GM19025 (cell line): ENCODE data around the gene ZNF536.

Experiments used
- ATAC-seq: cut with Tn5 transposase; IDR thresholded peaks from one replicate; pipeline ENCODE4 v1.9.1; 2021; ENCODE audit warnings: mild to moderate bottlenecking, low read depth, moderate library complexity; ENCODE audit not compliant: unreplicated experiment

Gene ZNF536

DNA sequence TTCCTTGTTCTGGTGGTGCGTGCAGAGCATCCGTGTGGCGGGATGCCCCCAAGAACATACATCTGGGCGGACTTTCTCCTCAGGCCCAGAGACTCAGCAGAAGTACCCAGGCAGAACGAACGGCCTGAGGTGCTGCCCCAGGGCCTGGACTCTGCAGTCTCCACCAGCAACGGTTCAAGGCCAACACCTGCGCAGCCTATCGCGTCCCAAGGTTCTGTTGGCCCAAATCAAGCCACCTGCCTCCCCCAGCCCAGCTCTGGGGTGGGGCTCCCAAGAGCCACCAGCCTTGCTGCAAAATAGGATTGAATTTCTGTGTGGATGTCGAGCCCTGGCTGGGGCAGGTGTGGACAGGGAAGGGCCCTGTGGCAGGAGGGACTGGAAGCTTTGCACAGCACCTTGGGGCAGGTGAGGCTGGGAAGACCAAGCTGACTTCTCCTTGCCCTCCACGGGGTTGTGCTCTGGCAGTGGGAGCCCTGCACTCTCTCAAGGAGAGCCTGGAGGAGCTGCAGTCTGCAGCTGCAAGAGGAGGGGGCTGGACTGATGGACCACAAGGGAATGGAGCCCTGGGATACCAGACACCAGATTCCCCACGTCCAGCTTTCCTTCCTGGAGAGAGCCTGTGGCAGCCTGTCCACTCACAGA is 146.9 kb downstream of the ZNF536 start:
- no peak for ATAC-seq

DNA sequence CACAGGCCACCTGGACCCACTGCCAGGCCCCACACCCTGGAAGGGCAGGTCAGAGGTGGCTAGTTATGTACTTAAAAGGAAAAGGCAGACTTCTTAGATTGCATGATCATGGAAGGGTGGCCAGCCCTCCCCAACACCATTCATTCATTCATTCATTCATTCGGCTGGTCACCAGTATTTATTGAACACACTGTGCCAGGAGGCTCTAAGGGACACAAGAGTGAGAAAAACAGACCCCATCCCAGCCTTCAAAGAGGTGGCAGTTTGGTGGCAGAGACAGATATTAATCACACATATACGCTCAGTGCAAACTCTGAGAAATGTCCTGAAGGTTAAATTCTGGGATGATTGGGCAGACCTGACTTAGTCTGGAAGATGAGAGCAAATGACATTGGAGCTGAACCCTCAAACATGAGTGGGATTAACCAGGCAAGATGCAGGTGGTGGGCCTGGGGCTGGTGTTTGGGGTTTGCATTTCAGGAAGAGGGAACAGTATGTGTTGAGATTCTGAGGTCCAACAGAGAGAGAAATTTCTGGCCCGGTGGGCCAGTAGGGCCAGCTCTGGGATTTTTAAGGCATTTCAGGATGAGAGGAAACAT is 147.5 kb downstream of the ZNF536 start:
- no peak for ATAC-seq

DNA sequence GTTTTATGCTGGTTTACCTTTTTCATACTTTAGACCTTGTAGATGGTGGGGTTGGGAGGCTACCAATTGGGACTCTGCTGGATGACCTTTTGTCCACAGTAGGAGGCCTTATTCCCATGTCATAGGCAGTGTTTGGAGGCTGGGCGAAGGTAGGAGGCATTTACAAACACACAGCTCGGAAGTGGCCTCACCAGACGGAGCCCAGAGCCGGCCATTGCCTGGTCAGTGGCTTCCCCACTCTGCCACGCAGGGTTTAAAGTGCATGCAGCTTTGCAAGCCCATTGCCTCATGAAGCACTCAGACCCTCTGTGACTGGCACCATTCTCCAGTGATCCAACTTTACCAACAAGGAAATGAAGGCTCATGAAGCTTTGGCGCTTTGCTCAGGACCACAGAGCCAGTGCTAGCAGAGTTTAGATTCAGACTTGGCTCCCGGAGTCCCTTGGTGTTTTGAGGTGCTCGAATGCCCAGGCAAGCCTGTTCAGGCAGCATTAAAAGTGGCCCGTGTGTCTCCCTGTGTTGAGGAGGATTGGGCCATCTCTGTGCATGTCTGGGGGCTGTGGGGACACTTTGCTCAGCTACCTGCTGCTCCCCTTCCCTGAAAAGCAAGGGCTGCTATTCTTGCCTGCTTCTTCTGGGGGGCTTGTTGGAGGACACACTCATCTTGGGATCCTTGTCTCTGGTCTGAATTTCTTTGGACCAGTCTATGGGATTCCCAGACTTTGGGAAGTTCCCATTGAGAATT is 148.7 kb downstream of the ZNF536 start:
- ATAC-seq, result no peak

DNA sequence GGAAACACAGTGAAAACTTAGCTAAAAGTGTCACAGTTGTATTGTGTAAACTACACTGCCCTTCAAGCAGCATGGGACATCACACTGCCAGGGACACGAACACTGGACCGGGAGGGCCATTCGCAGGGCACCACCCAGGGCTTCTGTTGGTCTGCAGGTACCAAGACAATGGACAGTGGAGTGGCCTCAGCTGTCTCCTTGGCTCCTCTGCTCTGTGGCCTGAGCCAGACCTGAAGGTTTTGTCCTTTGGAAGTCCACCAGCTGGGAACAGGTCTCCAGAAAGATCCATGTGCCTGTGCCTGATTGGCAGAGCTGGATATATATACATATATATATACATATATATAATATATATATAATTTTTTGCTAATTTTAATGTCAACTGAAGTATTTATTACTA is 149.8 kb downstream of the ZNF536 start:
- no peak for ATAC-seq

DNA sequence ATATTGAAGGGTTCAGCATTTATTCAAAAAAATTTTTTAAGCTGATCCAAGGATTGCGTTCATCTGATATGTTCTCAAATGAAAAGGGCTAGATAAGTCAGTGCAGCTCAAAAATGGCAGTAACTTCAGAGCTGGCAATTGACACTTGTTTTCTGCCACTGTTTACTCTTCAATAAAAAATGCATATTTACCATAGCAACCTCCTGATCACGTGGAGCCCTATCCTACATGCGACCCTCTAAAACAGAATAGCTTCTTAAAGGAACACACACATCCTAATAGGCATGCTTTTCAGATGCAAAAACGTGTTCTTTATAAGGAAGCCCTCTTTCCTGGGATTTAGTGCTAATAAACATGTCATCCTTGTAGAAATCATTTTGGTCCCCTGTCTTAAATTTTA is 150.2 kb downstream of the ZNF536 start:
- no peak for ATAC-seq

DNA sequence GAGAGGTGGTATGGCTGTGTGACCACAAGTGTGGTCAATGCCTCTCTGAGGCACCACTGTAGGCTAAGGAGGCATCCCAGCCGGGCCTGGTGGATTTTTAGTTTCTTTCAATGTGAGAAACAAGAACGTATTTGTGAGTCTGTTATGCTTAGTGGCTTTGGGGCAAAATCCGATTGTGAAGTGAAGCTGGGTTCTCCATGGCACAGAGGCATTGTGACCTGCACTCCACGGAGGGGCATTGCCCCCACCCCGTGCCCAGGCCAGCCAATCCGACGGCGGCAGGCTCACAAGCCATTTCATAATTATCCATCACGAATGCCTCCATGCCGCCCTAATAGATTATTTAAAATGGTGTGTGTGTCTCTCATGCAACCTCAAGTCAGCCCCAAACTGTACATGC is 151.6 kb downstream of the ZNF536 start:
- no peak for ATAC-seq

DNA sequence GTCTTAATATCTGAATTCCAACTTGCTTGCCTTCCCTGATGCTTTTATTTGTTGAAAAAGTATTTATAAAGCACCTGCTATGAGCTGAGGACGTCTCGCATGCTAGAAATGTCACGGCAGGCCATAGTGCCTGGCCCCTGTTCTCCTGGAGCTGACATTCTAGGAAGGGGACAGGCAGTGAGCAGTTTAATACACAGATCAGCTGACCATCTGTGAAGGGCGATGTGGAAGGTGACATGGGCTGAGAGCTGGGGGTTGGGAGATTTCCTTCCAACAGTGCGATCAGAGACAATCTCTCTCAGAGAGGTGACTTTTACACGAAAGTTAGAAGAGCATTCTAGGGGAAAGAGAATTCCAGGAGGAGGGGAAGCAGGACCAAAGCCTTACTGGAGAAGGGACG is 153.2 kb downstream of the ZNF536 start:
- no peak for ATAC-seq

DNA sequence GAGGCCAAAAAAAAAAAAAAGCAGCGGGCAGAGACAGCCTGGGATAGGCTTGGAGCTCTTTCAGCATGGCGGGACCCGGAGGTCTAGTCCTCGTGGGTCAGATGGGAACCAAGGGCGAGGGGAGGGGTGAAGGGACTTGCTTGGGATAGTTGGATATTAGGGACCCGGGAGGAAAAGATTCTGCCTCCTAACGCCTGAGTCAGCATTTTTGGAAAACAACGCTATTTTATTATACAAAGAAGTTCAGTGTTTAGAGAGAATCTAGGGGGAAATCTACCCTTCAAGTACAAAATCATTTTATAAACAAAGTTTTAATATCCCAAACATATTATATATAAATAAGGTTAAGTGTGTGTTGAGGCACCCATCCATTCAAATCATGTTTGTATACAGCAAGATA is 156.7 kb downstream of the ZNF536 start:
- ATAC-seq, result no peak

DNA sequence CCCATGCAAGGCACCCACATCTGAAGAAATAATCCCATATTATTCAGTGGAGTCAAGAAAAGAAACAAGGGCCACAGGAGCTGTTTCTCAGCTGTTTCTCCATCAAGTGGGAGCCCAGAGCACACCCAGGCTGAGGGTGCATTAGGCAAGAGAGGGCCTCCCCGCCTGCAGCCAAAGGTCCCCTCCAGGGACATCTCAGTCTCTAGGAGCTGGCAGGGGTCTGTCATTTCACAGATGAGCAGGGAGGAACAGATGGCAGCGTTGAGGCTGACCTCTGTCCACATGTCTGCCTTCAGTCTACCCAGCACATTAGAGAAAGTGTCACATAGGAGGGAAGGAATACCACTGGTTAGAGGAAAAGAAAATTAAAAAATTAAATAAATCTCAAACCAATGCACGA is 157.7 kb downstream of the ZNF536 start:
- no peak for ATAC-seq

DNA sequence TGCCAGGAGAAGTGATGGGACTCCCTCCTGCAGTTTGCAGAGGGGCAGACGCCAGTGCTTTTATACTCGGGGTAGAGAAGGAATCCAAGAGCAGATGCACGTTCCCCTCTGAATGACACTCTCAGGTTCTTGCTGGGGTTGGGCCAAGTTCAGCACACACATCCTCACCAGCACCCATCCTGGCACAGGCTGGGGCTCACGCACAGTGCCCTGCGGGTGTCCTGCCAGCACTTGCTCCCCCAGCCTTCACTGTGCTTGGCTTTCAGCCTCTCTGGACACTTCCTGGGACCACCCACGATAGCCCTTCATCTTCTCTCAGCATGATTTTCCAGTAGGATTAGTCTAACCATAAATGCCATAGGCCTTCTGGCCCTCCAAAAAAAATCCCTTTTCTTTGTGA is 158.6 kb downstream of the ZNF536 start:
- ATAC-seq, result no peak

DNA sequence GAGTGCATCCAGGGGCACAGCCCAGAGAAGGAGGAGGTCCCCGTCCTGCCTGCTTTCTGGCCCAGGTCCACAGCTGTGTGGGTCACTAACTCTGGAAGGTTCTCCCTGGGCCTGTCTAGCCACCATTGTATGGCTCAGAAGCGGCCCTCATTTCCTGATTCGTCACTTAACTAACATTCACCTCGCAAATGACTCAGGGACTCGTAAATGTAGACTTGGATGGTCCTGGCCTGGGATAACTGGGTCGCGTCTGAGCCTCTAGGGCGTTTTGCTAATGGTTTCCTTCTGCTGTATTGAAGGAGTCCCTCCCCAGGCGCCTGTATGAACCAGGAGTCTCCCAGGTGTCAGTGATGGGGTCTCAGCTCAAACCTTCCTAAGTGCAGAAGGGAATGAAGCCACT is 162.8 kb downstream of the ZNF536 start:
- no peak for ATAC-seq

DNA sequence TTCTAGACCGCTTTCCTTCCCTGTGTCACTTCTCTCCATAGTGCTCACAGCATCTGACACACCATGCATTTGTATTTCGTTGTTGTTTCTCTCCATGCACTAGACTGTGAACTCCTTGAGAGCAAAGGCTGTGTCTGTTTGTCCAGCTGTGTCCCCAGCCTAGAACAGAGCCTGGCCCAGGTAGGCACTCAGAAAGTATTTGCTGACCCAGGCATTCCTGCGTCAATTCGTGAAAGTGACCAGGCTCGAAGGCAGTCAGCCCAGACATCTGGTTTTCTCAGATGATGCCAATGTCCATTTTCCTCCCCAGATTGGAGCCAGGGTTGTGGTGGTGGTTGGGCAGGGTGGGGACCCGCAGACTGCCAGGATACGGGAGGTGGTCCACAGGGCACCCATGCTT is 164.8 kb downstream of the ZNF536 start:
- no peak for ATAC-seq

DNA sequence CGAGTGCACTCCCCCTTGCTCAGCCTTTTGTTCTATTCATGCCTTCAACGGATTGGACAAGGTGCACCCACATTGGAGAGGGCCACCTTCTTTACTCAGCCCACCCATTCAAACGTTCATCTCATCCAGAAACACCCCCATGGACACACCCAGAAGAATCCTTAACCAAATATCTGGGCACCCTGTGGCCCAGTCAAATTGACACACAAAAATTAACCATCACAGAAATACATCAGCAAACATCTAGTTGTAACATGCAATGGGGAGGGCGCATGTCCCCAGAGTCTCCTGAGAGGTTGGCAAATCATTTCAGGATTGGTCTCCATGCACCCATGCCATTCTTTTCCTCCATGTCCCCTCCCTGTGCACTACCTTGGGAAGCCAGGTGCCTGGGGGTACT is 167.1 kb downstream of the ZNF536 start:
- ATAC-seq, result no peak

DNA sequence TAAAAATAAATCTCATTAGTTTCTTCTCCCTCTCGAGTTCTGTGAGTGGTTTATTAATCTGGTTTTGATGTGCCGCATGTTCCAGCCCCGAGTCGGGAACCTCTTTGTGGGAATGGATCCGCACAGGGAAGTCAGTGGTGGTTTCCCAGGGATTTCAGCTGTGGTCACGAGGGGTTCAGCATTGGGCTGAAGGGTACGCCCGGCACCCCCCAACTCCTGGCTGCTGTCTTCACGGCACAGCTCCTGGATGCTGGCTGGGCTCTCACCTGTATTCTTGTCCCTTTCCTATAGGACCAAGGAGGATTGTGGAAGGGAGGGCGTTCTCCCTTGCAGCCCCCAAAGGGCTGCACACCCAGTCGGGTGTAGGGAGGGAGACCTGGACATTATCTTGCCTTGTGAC is 167.8 kb downstream of the ZNF536 start:
- no peak for ATAC-seq

DNA sequence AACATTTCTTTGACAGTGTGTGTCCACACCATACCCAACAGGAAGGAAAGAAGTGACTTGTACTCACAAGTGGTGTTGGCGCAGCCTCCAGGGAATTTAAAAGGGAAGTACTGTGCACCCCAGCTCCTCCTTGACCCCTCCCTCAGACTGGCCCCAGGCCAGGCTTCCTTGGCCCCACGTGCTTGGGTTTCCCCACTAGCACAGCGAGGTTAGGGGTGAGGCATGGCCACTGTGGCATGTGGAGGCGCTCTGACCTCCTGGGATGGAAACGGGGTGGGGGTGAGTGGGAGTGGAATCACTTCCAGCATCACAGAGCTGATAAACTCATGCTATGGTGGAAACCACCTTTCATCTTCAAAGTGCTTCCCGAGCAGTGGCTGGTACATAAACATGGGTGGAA is 168.6 kb downstream of the ZNF536 start:
- no peak for ATAC-seq

DNA sequence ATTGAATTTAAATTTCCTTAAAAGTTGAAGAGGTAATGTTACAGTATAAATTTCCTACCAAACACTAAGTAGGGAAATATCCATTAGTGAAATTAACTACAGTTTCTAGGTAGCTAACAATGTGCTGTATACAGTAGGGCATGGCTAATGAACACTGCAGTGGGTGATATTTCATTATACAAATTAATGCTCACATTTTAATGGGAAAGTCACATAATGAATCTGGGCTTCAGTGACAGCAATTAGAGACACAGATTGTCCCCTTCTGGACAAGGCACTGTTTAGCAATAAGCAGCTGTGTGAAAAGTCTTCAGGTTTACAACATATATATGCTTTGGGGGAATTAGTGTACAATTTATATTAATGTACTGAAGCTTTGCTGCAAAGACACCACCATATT is 169.4 kb downstream of the ZNF536 start:
- ATAC-seq, result no peak

DNA sequence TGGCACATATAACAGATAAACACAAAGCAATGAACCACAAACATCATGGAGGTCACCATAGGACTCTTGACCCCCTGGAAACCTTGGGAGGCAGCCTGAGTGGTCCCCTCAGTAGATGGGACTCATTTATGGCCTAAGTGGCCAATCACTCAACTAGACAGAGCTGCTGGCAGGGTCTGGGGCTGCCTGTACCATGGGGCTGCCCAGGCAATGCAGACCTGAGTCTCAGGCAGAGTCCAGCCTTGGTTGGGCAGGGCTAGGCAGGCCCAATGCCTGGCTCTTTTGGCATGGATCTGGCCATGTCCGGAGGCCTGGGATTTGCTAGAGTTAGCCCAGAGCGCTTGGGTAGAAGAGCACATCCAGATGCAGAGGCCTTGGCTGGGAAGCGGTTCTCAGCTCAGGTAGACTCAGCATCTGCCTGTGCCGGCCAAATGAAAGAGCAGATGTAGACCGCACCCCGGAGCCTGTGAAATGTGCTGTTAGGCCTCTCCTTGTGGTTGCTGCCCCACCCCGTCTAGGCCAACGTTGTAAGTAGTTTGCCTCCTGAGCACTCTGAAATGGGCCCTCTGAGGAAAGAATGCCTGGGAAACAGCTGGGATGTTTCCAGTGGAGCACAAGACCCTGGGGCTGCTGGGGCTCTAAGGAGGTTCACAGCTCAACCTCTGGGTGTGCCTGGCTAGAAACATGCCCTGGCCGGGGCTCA is 171.2 kb downstream of the ZNF536 start:
- no peak for ATAC-seq

DNA sequence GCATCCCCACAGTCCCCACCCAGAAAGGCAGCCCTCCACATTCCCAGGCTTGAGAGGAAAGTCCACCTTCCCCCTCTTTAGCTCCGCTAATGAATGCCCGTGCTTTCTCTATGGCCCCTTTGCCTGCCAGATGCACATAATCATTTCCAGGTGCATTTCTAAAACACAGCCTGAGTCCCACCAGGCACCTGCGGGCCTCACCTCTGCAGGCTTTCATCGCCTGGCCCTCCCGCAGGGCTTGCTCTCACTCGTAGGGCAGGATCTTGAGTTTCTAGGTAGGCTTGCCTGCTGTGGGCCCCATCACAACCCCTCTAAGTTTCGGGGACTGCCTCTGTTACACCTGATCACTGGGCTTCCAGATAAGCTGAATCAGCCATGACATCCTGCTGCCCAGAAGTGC is 173.6 kb downstream of the ZNF536 start:
- ATAC-seq, result no peak

DNA sequence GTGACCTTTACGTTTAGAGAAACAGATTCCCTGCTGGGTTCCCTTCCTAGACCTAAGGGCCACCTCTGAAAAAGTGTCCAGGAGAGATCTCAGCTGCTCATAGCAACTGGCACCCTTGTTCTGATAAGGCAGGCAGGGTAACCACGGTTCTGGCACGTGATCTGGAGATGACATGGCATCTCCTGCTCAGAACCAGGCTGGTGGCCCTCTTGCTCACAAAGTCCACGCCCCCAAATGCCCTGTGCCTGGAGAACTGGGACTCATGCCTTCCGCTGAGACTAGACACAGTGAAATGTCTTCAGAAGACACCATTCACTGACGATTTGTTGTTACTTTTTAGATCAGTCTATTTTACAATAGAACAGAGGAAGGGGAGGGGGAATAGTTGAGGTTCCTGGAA is 174.1 kb downstream of the ZNF536 start:
- no peak for ATAC-seq

DNA sequence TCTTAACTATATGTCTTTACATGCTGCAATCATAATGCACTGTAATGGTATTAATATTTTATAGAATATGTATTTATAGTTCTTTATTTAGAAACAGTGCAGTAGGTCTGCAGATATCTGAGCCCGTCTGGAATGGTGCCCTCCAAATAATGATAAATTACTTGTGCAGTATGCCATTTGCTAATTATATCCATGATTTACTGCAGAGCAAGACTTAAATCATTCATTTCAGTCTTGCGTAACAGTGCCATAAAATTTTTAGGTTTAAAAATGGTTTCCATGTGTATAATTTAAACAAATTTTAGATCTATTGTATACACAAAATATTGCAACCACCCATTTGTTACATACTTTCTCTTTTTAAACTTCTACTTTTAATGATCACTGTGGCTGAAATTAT is 175.1 kb downstream of the ZNF536 start:
- ATAC-seq, result no peak

DNA sequence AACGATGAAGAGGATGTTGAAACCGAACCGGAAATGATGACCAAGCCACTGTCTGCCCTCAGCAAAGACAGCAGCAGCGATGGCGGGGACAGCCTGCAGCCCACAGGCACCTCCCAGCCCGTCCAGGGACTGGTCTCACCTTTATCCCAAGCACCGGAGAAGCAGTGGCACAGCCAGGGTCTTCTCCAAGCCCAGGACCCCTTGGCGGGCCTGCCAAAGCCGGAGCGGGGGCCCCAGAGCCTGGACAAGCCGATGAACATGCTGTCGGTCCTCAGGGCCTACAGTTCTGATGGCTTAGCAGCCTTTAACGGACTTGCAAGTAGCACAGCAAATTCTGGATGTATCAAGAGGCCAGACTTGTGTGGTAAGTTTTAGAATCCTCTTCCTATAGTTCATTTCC is 177.0 kb downstream of the ZNF536 start:
- no peak for ATAC-seq

DNA sequence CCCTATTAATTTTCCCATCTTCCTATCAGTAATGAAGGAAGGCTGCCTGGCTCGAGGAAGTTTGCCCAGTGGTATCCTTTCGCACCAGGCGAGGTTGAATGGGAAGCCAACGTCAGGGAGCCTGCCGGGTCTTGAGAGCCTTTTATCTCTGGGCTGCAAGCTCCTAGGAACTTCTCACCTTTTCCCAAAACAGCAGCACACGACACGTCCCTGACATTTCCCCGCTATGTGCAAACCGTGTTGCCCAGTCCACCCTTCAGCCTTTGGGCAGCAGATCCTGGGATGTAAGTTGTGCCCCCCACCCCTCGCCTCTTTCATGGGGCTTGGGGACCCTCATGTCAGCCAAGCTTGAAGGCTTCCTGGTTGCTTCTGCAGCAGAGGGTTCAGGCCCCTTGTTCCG is 179.1 kb downstream of the ZNF536 start:
- ATAC-seq, result no peak
